Measurements from ENCODE around the gene TMEM170A. TPM values are rescaled to one million over a fixed set of nuclear protein-coding genes. Genes with fewer than 3 reads are reported as not detected.

Gene TMEM170A
- total and polyA plus RNA-seq, 2 donors (not counting 1 experiment from before 2014, with no cell fraction given): 21.8 to 37.9 TPM

DNA sequence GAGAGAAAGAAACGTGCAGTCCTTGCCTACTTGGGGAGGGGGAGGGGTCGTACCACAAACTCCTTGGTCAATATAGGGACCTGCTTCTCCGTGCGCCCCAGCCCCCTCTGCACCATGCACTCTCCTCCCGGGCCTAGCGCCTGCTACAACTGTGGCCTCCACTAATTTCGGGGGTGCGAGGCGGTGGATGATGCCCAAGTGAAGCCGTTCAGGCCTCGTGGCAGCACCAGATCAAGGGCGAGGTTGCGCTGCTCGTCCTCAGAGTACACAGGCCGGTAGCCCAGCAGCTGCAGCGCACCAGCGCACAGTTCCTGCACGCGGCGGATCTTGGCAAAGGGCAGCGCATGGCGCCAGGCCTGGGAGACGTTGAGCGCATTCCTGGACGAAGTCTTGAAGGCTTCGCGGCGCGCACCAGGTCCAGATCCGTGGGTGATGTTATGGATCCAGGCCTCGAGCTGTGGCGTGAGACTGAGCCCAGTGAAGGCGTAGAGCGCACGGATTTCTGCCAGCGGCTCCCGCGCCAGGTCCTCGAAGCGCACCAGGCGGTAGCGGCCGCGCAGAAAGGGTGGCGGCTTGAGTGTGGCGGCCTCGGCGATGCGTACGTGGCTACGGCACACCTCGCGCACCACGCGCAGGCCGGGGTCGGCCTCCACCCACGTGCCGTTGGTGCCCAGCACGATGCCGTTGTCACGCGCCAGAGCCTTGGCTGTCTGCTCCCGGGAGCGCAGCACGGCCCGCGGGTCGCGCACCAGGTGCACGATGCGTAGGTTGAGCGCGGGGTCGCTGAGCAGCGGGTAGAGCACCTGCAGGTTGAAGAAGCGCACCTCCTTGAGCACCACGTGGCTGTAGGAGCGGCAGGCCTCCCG, 14.2 kb upstream of the TMEM170A start:
- Mint-ChIP-seq H3K9me3 (ENCODE audit: insufficient read depth) (no peaks in the 10 kb centered on the region), H3K4me1 (peaks cover 2% of the 10 kb centered on the region), H3K27me3 (peaks cover 7% of the 10 kb centered on the region), H3K4me3 (no peak overlapping the region), H3K27ac (no peak overlapping the region)
- Histone ChIP-seq H3K27me3 (replicated peaks in 1 of 4; ENCODE audit: control extremely low read depth in 1 of 4, control insufficient read depth in 3 of 4, insufficient read depth in 4 of 4, low read length in 3 of 4) (no peaks in the 10 kb centered on the region), H3K4me1 (ENCODE audit: control insufficient read depth in 2 of 2, insufficient read depth in 2 of 2, low read length in 2 of 2) (no peaks in the 10 kb centered on the region), H3K36me3 (replicated peaks in 1 of 2; ENCODE audit: control extremely low read depth in 1 of 2, control insufficient read depth in 1 of 2, extremely low read depth in 1 of 2, insufficient read depth in 2 of 2, low read length in 1 of 2) (no peaks in the 10 kb centered on the region), H3K4me3 (ENCODE audit: control extremely low read depth in 1 of 5, extremely low read depth in 1 of 5, insufficient read depth in 1 of 5, low read depth in 2 of 5, low read length in 4 of 5) (no peak overlapping the region), H3K79me2 (ENCODE audit: control insufficient read depth, insufficient read depth, low read length) (no peaks in the 10 kb centered on the region), H3K9ac (ENCODE audit: low read length) (no peak overlapping the region), H3K9me3 (ENCODE audit: control extremely low read depth in 1 of 3, control insufficient read depth in 2 of 3, insufficient read depth in 1 of 3, low read length in 2 of 3) (no peaks in the 10 kb centered on the region), H4K20me1 (ENCODE audit: control insufficient read depth, insufficient read depth, low read length, poor library complexity, severe bottlenecking) (no peaks in the 10 kb centered on the region), H3K27ac (ENCODE audit: low read length in 2 of 2) (no peak overlapping the region), H3K4me2 (replicated peaks; ENCODE audit: low read depth, low read length, poor library complexity, severe bottlenecking) (no peak overlapping the region), H2AFZ (ENCODE audit: insufficient read depth, low read depth, low read length, poor library complexity, severe bottlenecking) (no peak overlapping the region)
- WGBS (ENCODE audit: insufficient coverage): 97% methylated on average over 76 of the region's 80 CpGs
- intact Hi-C loops (cut with micrococcal nuclease): no loop called here
- ChIA-PET CTCF (interaction anchor here (1.3 kb wide), 1 partner anchor 245 kb away, joined by 3 read pairs; no protein-coding TSS in a partner anchor), POLR2A (no interaction called here)
- ATAC-seq (ENCODE audit: low read depth): no peak
- no peak for TF ChIP-seq EZH2 (IDR thresholded peaks at IDR 0.05; ENCODE audit: borderline replicate concordance, insufficient read depth, low read depth, low read length, poor library complexity, severe bottlenecking)
- TF ChIP-seq, protein P1, sequence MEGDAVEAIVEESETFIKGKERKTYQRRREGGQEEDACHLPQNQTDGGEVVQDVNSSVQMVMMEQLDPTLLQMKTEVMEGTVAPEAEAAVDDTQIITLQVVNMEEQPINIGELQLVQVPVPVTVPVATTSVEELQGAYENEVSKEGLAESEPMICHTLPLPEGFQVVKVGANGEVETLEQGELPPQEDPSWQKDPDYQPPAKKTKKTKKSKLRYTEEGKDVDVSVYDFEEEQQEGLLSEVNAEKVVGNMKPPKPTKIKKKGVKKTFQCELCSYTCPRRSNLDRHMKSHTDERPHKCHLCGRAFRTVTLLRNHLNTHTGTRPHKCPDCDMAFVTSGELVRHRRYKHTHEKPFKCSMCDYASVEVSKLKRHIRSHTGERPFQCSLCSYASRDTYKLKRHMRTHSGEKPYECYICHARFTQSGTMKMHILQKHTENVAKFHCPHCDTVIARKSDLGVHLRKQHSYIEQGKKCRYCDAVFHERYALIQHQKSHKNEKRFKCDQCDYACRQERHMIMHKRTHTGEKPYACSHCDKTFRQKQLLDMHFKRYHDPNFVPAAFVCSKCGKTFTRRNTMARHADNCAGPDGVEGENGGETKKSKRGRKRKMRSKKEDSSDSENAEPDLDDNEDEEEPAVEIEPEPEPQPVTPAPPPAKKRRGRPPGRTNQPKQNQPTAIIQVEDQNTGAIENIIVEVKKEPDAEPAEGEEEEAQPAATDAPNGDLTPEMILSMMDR (IDR thresholded peaks at IDR 0.05): no peak
- DNase-seq: no peak

Measured in B cell (primary cell).